GM19468 (cell line): ENCODE data around the gene TM4SF18.

ENCODE experiments used
- ATAC-seq: cut with Tn5 transposase; IDR thresholded peaks from one replicate; pipeline ENCODE4 v1.9.1; 2021; ENCODE audit warnings: mild to moderate bottlenecking, moderate library complexity, moderate number of reproducible peaks; ENCODE audit not compliant: unreplicated experiment; ENCODE audit errors: extremely low read depth

TM4SF18 gene

DNA sequence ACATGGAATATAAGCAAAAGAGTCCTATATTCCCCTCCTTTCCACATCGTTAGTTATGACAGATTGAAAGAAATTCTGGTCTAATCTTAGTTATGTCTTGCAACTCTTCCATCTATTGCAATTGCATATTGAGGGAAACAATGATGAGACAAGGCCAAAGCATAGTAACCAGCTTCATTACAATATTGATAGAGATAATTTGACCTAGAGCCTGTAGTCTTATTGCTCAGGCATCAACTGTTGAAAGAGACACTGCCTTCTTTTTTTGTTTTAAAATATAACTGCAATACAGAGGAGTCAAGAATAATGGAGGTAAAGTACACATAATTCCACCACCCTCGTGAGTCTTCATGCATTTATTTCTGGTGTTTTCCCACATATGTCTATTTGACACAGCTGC lies 2.0 kb downstream of the TM4SF18 start:
- ATAC-seq, result no peak

DNA sequence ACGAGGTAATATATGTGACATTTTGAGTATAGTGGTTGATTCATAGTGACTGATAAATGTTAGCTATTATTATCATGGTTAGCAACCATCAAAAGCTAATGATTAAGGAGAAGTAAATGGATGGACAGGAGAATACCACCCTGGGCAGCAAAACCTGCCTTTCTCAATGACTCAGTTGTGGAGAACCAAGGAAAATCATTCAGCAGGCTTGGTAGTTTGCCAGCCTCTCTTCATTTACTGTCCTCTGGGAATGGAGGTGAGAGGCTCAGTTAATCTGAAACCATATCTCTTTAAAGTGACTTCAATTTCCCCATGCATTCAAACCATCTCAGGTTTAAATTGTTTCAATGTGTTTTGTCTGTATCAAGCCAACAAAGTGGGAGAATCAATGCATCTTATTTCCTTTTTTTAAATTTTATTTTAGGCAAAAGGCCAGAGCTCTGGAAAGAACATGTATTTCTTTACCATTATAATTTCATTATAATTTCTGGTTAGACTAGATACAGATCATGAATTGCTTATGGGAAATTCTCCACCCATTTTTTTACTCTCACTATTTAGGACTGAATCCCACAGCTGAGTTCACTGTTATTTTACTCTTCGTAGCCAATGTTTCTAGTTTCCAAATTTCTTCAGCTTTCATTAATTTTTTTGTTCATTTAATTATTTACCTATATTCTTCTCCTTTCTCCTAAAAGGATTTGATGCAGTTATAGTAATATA lies 2.7 kb downstream of the TM4SF18 start:
- ATAC-seq, result no peak

DNA sequence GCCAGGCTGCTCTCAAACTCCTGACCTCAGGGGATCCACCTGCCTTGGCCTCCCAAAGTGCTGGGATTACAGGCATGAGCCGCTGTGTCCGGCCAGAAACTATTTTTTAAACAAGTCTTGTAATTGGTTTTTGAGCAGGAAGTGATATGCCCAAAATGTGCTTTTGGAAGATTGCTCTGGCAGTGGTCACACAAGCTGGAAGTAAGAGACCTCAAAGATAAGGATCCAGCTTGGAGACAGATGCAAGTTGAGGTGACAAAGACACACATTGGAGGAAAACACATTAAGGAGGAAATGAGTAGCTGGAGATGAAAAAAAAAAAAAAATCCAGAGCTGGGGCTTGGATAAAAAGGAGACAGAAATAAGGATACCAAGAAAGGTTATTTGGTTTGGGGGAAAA lies 6.3 kb downstream of the TM4SF18 start:
- ATAC-seq, result no peak

DNA sequence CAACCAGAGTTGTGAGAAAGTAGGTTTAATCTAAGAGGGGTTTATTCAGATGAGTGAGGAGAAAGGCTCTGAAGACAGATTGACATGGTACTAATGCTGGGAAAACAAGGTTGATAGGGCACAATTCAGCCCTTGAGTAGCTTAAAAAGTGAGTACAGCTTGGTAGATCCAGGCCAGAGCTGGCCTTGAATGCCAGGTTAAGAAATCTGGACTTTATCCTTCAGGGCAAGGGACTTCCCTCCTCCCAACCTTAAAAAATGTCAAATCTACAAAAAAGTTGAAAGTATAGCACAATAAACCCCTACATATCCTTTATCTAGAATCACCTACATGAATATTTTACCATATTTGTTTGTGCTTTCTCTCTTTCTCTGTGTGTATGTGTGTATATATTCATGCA lies 7.9 kb downstream of the TM4SF18 start:
- no peak for ATAC-seq

DNA sequence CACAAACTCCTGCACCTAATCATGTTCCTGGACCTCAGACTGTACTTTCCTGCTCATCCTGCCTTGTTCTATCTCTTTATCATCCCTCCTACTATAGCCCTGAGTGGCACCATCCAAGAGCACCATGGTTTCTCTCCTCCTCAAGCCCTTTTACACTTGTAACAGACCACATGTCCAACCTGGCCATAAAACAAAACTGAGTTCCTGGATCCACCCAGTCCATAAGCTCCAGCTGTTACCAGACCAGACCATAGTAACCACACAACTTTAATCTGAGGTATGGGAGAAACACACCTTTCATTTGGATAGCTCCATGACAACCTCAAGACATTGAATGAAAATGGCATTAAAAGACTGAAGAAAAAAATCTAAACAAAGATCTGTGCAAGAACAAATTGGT lies 9.1 kb downstream of the TM4SF18 start:
- ATAC-seq, result no peak

DNA sequence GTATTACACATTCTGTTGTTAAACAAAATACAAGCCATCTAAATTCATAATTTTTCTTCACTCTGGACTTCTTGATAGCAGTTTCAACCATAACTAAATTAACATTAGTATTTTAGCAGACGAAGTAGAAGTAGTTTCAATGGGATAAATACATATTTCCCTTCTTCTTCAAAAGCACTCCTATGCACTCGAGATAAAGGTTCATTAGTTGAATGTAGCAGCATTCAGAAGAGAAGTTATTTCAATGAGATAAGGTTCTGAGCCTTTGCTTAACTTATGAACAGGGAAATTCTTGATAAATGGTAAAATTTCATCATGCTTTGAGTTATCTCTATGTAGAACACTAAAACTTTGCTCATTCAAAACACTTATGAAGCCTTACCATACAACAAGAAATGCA lies 11.8 kb downstream of the TM4SF18 start:
- ATAC-seq, result no peak

DNA sequence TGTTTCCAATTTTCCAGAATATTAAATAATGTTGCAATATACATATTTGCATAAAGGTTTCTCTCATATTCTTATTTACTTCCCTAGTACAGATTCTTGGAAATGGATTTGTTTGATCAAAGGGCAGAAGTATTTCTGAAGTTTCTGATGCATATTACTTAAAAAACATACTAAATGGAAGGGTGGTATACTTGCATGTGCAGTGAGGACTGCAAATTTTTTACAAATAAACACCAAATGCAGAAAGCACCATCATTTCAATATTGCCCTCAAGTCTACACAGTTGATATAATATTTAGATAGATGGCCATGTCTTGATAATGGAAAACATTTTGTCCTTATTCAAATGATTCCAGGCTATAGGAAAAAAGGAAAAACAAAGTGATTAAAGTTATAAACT lies 12.3 kb downstream of the TM4SF18 start:
- ATAC-seq, result no peak

DNA sequence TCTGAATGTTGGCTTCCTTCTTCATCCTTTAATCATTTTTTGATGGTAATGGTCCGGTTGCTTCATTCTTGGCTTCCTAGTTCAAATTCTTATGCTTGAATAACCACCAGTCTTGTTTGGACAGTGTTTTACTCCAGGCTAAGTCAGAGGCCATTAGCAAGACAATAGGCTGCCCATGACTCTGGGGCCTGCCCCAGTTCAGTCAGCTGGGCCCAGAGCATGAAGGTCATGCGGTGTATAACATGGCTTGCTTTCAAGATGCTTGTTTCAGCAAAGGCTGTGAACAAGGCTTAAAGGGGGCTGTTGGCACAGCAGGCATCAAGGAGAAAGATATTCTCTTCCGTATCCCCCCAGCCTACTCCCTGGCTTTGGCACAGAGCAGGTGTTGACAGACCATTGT lies 13.7 kb downstream of the TM4SF18 start:
- no peak for ATAC-seq

DNA sequence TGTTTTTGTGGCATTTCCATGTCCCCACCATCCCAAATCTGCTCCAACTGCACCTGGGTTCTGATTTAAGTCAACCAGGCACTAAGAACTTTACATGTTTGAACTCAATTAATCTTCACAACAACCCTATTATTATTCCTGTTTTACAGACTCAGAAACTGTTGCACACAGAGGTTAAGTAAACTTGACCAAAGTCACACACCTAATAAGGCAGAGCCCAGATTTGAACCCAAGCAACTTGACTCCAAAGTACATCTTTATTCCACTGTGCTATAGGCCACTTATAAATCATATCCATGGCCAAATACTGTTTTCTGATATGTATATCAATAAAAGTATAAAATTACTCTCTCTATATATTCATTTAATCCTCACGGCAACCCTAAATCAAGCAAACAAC lies 16.4 kb downstream of the TM4SF18 start:
- no peak for ATAC-seq

DNA sequence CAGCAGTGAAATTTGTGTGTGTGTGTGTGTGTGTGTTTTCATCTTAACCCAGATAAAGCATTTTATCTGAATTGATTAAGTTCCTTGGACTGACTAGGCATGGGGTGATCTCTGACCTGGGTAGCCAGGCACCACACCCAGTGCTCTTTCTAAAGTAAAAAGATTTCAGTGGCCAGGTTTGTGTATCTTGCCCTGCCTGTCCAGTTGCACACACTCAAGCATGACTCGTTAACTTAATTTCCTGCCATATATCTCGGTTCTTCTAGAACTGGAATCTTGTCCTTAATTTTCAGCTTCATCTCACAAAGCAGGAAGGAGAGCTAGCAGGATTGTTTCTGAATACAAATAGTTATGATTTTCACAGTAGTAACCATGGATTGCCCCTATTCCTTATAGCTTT lies 17.0 kb downstream of the TM4SF18 start:
- no peak for ATAC-seq

DNA sequence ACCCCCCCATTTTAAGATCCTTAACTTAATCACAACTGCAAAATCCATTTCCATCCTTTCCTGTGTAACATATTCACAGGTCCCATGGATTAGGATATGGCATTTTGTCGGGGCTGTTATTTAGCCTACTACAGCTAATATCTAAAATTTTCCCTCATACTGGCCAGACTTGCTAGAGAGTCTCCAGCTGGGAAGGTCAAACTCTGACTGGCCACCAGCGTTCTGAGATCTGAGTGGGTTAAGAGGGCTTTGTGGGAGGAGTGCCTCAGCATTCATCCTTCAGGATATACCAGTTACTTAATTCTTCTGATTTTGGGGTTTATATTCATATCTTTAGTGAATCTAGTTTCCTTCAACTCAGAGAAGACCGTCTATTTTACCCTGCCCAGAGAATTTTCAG lies 17.7 kb downstream of the TM4SF18 start:
- no peak for ATAC-seq

DNA sequence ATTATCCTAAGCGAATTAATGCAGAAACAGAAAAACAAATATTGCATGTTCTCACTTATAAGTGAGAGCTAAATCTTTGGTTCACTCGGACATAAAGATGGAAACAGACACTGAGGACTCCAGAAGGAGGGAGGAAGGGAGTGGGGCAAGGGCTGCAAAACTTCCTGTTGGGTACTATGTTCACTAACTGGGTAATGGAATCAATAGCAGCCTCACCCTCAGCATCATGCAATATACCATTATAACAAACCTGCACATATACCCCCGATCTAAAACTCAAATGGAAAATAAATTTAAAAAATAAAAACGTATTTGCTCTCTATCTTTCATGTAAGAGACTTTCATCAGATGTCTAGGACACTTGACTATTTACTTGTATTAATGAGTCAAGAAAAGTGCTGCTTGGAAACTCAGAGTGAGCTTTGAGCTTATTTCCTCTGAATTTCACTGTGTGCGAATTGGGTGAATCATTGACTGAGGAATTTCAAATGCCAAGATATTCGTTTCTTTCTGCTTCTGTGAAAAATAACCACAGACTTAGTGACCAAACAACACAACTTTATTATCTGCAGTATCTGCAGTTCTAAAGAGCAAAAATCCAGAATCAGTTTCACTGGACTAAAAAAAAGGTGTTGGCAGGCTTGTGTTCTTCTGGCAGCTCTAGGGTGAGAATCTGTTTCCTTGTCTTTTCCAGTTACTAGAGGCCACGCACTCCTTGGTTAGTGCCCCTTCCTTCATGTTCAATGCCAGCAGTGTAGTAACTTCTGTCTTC lies 18.4 kb downstream of the TM4SF18 start:
- ATAC-seq, result no peak

DNA sequence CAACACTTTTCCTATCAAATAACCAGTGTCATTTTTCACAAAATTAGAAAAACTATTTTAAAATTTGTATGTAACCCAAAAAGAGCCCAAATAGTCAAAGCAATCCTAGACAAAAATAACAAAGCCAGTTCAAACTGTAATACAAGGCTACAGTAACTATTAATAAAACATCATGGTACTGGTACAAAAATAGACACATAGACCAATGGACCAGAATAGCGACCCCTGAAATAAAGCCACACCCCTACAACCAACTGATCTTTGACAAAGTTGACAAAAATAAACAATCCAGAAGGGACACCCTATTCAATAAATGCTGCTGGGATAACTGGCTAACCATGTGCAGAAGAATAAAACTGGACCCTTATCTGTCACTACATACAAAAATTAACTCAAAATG lies 19.9 kb downstream of the TM4SF18 start:
- ATAC-seq, result no peak

DNA sequence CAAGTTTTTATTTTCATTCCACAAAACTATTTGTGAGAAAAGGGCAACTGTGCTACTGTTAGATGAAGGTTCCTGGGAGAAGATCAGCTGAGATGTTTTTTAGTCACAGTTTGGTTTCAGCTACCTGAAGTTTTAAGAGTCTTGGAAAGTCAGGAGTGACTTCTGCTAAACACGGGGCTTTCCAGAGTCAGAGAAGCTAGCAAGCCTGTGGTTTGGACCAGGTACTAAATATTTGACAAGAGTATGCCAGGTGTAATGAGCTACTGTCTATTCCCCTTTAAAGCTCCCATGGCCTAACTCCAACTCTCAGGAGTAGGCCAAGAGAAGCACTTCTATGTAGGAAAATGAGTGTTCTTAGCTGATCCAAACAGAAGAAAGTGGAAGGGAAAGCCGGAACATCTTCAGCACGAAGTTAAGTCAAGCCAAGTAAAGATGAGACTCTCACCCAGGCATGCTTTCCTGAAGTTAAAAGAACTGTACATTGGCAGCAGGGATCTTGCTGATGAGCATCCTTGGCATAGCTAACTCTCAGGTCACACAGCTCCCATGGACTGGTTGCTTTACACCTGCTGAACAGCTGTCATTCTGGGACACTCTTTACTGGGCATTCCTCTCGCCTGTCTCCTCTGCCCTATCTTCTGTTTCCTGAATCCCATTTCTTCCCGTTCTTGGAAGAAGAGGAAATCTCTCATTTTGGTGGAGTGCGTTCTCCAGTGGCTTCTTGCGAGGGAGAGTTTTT lies 22.5 kb downstream of the TM4SF18 start:
- no peak for ATAC-seq

DNA sequence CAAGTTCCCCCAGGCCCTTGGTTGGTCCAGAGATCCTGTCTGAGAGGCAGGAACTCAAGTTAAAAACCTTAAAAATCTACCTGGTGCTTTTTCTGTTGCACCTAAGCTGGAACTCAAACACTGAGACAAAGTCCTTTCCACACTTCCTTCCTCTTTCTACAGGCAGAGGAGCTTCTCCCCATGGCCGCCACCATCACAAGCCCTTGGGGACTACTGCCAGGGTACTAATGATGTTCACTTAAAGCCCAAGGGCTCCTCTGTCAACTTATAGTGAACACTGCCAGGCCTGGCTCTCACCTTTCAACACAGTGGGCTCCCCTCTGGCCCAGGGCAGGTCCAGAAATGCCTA lies 26.0 kb downstream of the TM4SF18 start:
- ATAC-seq, result no peak

DNA sequence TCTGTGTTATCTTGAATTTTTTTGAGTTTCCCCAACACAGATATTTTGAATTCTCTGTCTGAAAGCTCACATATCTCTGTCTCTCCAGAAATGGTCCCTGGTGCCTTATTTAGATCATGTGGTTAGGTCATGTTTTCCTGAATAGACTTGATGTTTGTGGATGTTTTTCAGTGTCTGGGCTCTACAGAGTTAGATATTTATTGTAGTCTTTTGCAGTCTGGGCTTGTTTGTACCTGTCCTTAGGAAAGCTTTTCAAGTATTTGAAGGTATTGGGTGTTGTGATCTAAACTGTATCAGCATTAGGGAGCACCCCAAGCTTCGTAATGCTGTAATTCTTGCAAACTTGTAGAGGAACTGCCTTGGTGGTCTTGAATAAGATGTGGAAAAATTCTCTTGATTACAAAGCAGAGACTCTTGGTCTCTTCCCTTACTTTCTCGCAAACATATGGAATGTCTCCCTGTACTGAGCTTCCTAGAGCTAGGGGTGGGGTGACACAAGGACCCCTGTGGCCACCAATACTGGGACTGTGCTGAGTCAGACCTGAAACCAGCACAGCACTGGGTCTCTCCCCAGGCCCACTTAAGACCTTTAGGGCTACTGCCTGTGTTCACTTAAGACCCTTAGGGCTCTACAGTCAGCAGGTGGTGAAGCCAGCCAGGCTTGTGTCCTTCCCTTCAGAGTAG lies 26.5 kb downstream of the TM4SF18 start:
- no peak for ATAC-seq

DNA sequence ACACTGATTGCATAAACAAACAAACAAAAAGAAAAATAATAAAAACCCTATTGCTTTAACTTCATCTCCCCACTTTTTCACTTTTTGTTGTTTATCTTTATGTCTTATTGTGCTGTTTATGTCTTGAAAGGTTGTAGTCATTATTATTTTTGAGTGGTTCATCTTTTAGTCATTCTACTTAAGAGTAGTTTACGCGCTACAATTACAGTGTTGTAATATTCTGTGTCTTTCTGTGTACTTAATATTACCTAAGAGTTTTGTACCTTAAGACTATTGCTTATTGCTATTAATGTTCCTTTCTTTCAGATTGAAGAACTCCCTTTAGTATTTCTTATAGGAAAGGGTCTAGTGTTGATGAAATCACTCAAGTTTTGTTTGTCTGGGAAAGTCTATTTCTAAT lies 28.1 kb downstream of the TM4SF18 start:
- no peak for ATAC-seq

DNA sequence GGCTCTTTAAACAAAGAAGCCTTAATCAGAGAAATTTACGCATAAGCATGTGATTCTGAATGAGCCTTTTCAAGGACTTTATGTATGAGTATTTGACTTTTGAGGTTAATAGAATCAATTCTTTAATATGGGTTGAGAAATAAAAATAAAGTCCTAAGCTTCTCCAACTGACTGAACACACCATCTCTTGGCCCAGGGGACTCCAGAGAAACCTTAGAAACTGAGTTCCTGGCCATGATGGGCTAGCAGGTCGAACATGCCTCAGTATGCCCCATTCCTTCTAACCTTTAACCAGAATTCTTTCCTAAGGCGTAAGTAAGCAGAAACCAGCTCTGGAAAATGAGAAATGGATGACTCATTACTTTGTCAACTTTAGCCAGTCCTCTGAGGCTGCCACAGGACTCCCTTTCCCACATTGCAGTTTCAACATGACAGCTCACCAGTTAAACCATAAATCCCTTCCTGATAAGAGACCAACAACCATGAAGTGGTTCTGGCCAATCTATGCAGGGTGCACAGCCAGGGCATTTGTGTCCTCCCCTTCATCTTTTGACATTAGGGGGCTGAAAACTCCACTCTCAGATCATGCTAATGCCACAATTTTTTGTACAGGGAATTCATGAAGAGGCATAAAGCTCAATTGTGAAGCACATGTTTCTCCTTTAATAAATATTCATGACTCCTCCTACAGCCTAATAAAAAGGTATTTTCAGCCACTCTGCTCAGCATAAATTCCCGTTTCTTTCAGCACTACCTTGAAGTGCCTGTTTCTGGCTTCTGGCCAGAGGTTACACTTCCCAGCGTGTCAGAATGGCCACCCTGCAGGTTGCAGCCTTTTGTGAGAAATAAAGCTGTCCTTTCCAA lies 33.3 kb downstream of the TM4SF18 start:
- no peak for ATAC-seq

DNA sequence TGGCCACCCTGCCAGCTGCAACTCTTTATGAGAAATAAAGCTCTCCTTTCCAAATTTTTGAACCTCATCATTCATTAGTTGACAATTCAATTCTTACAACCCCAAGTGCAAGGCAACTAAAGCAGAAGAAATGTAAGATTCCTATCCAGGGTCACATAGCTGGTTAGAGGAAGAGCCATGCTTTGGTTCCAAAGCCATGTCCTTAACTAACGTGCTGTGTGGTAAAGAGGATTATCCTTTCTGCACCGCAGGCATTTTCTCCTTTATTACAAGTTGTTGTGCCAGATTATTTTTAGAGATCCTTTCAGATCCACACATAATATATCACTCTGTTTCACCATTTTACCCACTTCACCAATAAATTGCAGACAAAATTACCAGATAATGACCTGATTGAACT lies 36.5 kb downstream of the TM4SF18 start:
- ATAC-seq, result no peak

DNA sequence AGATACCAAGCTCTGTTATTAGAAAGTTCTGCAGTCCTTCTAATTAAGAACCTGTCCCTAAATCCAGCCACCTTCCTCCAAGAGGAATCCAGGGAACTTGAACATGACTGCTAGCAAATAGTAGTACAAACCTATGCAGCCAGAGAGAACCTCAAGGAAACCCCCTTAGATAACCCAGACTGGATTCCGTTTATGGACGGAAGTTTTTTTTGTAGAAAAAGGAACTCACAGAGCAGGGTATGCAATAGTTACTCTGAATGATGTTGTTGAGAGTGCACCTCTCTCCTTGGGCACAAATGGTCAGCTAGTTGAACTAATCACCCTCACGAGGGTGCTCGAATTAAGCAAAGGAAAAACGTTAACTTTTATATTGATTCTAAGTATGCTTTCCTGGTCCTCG lies 40.8 kb downstream of the TM4SF18 start:
- no peak for ATAC-seq
